Liver (tissue), 3 donors: ENCODE measurements around the gene MISP.

ENCODE experiments used
- ATF3 ChIP-seq: IDR thresholded peaks from 2 replicates; pipeline ENCODE4 v1.6.1; 2016; ENCODE audit warnings: antibody characterized with exemption
- CTCF ChIP-seq: fragments of 150-350 bp; IDR thresholded peaks from 2 replicates; pipeline ENCODE4 v1.5.1; 2017; ENCODE audit warnings: improper control_type of control experiment, low read depth, low read length; ENCODE audit not compliant: missing input control
- EGR1 ChIP-seq, 2 donors: IDR thresholded peaks; 2 replicates each; pipeline ENCODE4 v1.6.1; 2016 to 2018; ENCODE audit warnings: antibody characterized with exemption in 2 of 2, low read depth in 2 of 2
- FOXA1 ChIP-seq: IDR thresholded peaks from 2 replicates; pipeline ENCODE4 v1.6.1; 2016; ENCODE audit warnings: antibody characterized with exemption
- GABPA ChIP-seq, 2 donors: IDR thresholded peaks in 1 of 2; conservative IDR thresholded peaks in 1 of 2; 2 replicates each; pipeline ENCODE4 v1.6.1; 2016; ENCODE audit warnings: antibody characterized with exemption in 2 of 2, mild to moderate bottlenecking in 1 of 2, moderate library complexity in 1 of 2
- HNF4A ChIP-seq, 2 donors: conservative IDR thresholded peaks; 2 replicates each; pipeline ENCODE4 v1.6.1; 2016; ENCODE audit warnings: antibody characterized with exemption in 2 of 2, mild to moderate bottlenecking in 2 of 2
- JUND ChIP-seq, 2 donors: IDR thresholded peaks; 2 replicates each; pipeline ENCODE4 v1.6.1; 2016; ENCODE audit warnings: antibody characterized with exemption in 2 of 2
- MAX ChIP-seq: IDR thresholded peaks from 2 replicates; pipeline ENCODE4 v1.6.1; 2016; ENCODE audit warnings: antibody characterized with exemption
- RAD21 ChIP-seq, 2 donors: IDR thresholded peaks; 2 replicates each; pipeline ENCODE4 v1.6.1; 2016; ENCODE audit warnings: antibody characterized with exemption in 2 of 2, mild to moderate bottlenecking in 2 of 2
- REST ChIP-seq: IDR thresholded peaks from 2 replicates; pipeline ENCODE4 v1.6.1; 2016; ENCODE audit warnings: antibody characterized with exemption, mild to moderate bottlenecking
- TAF1 ChIP-seq: conservative IDR thresholded peaks from 2 replicates; pipeline ENCODE4 v1.6.1; 2016; ENCODE audit warnings: antibody characterized with exemption, mild to moderate bottlenecking
- YY1 ChIP-seq: IDR thresholded peaks from 2 replicates; pipeline ENCODE4 v1.6.1; 2016; ENCODE audit warnings: antibody characterized with exemption, mild to moderate bottlenecking
- ZBTB33 ChIP-seq: IDR thresholded peaks from 2 replicates; pipeline ENCODE4 v1.6.1; 2016; ENCODE audit warnings: antibody characterized with exemption
- donor health status: healthy.
- donor health status: healthy.

- no peak for TF ChIP-seq CTCF
- TF ChIP-seq TAF1, result no peak
- no peak for TF ChIP-seq ATF3
- no peak for TF ChIP-seq JUND (IDR thresholded peaks at IDR 0.05)
- TF ChIP-seq REST, result no peak
- TF ChIP-seq YY1, result no peak
- TF ChIP-seq MAX, result no peak
- no peak for TF ChIP-seq ZBTB33
- no peak for TF ChIP-seq GABPA (IDR thresholded peaks at IDR 0.05 in 1 of 2, conservative IDR thresholded peaks at IDR 0.05 in 1 of 2)
- no peak for TF ChIP-seq HNF4A (conservative IDR thresholded peaks at IDR 0.05)
- TF ChIP-seq EGR1 (IDR thresholded peaks at IDR 0.05; ENCODE audit: low read depth in 2 of 2), result no peak
- TF ChIP-seq FOXA1, result no peak
- no peak for TF ChIP-seq RAD21 (IDR thresholded peaks at IDR 0.05)
Measured at GRCh38 chr19:787536-787935, 36.6 kb downstream of the MISP start.
